GM12878 (cell line): ENCODE measurements around the gene SUGCT. TPM values are rescaled to one million over a fixed set of nuclear protein-coding genes. Genes with fewer than 3 reads are reported as not detected.

Experiments used
- ATAC-seq: fragments of 200-7000 bp; cut with Tn5 transposase; 3 replicates; pipeline ENCODE4 v1.9.1; 2020; ENCODE audit warnings: mild to moderate bottlenecking, moderate library complexity
- BruUV-seq: library from RNA; stranded (reverse); fragments of 400-500 nt; replicated peaks from 2 replicates; lab custom pipeline; 2021; lab: Mats Ljungman, UMichigan
- CTCF ChIA-PET: fragments of 300-600 bp; sonication (Branson Sonifier 250); formaldehyde crosslinking; extraction: SDS; loops from one replicate; lab custom pipeline; 2021; ENCODE audit warnings: inconsistent platforms; lab: Yijun Ruan, JAX
- POLR2A ChIA-PET: fragments of 350-600 bp; formaldehyde crosslinking; extraction: SDS; loops from one replicate; lab custom pipeline; 2021; ENCODE audit warnings: inconsistent platforms; lab: Charles Lee
- RAD21 ChIA-PET: fragments of 300-600 bp; sonication (Branson Sonifier 250); formaldehyde crosslinking; loops from one replicate; lab custom pipeline; 2023; ENCODE audit warnings: antibody characterized with exemption; ENCODE audit not compliant: unreplicated experiment; lab: Charles Lee
- SMC1A ChIA-PET: fragments of 300-600 bp; sonication (Branson Sonifier 250); formaldehyde crosslinking; loops from one replicate; lab custom pipeline; 2023; ENCODE audit not compliant: unreplicated experiment, uncharacterized antibody; lab: Charles Lee
- DNase-seq: peaks from one replicate; pipeline ENCODE4 v3.0.0-alpha.2; 2011; ENCODE audit warnings: low read depth, low spot score
- FAIRE-seq: peaks from 3 replicates; lab custom pipeline; 2011; peaks lifted over from hg19 to GRCh38; lab: Jason Lieb, UNC
- H2AFZ ChIP-seq: 2 replicates; pipeline ENCODE4 v1.6.0; 2011; ENCODE audit warnings: low read depth, low read length, control low read depth; ENCODE audit not compliant: control insufficient read depth
- H3K27ac ChIP-seq: 2 replicates; pipeline ENCODE4 v1.5.1; 2011; ENCODE audit warnings: control low read depth; ENCODE audit not compliant: control insufficient read depth, insufficient read depth
- H3K27me3 ChIP-seq, 2 experiments: replicated peaks in 1 of 2; 2 replicates each; pipeline versions ENCODE4 v1.6.0 to v1.6.1; 2011; ENCODE audit warnings: low read length in 1 of 2; ENCODE audit not compliant: control insufficient read depth in 2 of 2, insufficient read depth in 2 of 2
- H3K36me3 ChIP-seq, 2 experiments: 2 replicates each; pipeline ENCODE4 v1.5.1; 2011; ENCODE audit warnings: low read length in 1 of 2; ENCODE audit not compliant: control insufficient read depth in 2 of 2, insufficient read depth in 2 of 2
- H3K4me1 ChIP-seq: 2 replicates; pipeline ENCODE4 v1.6.1; 2011; ENCODE audit warnings: mild to moderate bottlenecking, low read length, moderate library complexity, mixed read lengths; ENCODE audit not compliant: control insufficient read depth, insufficient read depth
- H3K4me2 ChIP-seq: 2 replicates; pipeline ENCODE4 v1.6.0; 2011; ENCODE audit warnings: control low read depth; ENCODE audit not compliant: control insufficient read depth, insufficient read depth
- H3K4me3 ChIP-seq: fragments of 200-600 bp; sonication (generic); 2 replicates; pipeline ENCODE4 v1.5.1; 2016
- H3K79me2 ChIP-seq: 2 replicates; pipeline ENCODE4 v1.6.0; 2011; ENCODE audit warnings: low read length; ENCODE audit not compliant: control insufficient read depth, insufficient read depth
- H3K9ac ChIP-seq: 2 replicates; pipeline ENCODE4 v1.8.0; 2011; ENCODE audit warnings: low read length, control low read depth, mixed read lengths; ENCODE audit not compliant: control insufficient read depth, insufficient read depth
- H3K9me3 ChIP-seq: replicated peaks from 3 replicates; pipeline ENCODE4 v1.5.1; 2011; ENCODE audit warnings: mild to moderate bottlenecking, low read length; ENCODE audit not compliant: control insufficient read depth, insufficient read depth
- H4K20me1 ChIP-seq: 2 replicates; pipeline ENCODE4 v1.6.0; 2011; ENCODE audit not compliant: control insufficient read depth, insufficient read depth
- BRCA1 ChIP-seq: IDR thresholded peaks from 2 replicates; pipeline ENCODE4 v1.6.1; 2011; ENCODE audit warnings: low read depth, low read length, improper control_type of control experiment
- GABPA ChIP-seq: IDR thresholded peaks from 2 replicates; pipeline ENCODE4 v1.6.1; 2014; ENCODE audit warnings: antibody characterized with exemption, low read depth, mild to moderate bottlenecking, inconsistent platforms
- HSF1 ChIP-seq: fragments of 150-350 bp; IDR thresholded peaks from 2 replicates; pipeline ENCODE4 v1.6.1; 2014; ENCODE audit warnings: mild to moderate bottlenecking, low read depth, low read length
- JUNB ChIP-seq: IDR thresholded peaks from 2 replicates; pipeline ENCODE4 v1.6.1; 2016; ENCODE audit warnings: antibody characterized with exemption, mild to moderate bottlenecking
- NR2C2 ChIP-seq: IDR thresholded peaks from 2 replicates; pipeline ENCODE4 v1.6.1; 2011; ENCODE audit warnings: borderline replicate concordance, low read depth; ENCODE audit not compliant: control insufficient read depth, insufficient read length
- PML ChIP-seq: IDR thresholded peaks from 2 replicates; pipeline ENCODE4 v1.6.1; 2012; ENCODE audit warnings: low read length, inconsistent platforms
- POLR2AphosphoS2 ChIP-seq: IDR thresholded peaks from 2 replicates; pipeline ENCODE4 v1.6.1; 2011; ENCODE audit warnings: low read depth, mild to moderate bottlenecking, low read length, improper control_type of control experiment, moderate library complexity
- RFX5 ChIP-seq: IDR thresholded peaks from 2 replicates; pipeline ENCODE4 v1.6.1; 2011; ENCODE audit warnings: low read depth, low read length, improper control_type of control experiment
- RUNX3 ChIP-seq: IDR thresholded peaks from 2 replicates; pipeline ENCODE4 v1.6.1; 2012; ENCODE audit warnings: low read length, inconsistent platforms
- SPI1 ChIP-seq: IDR thresholded peaks from 2 replicates; pipeline ENCODE4 v1.6.1; 2011; ENCODE audit warnings: low read depth, mild to moderate bottlenecking, low read length, moderate library complexity, borderline replicate concordance; ENCODE audit not compliant: insufficient read depth
- USF2 ChIP-seq: IDR thresholded peaks from 2 replicates; pipeline ENCODE4 v1.6.1; 2011; ENCODE audit warnings: low read depth, low read length, improper control_type of control experiment, borderline replicate concordance
- YY1 ChIP-seq: IDR thresholded peaks from 2 replicates; pipeline ENCODE4 v1.6.1; 2011; ENCODE audit warnings: low read depth, mild to moderate bottlenecking, low read length
- ZBED1 ChIP-seq: IDR thresholded peaks from 2 replicates; pipeline ENCODE4 v1.6.1; 2016; ENCODE audit warnings: borderline replicate concordance
- ZNF622 ChIP-seq: fragments of 450-650 bp; IDR thresholded peaks from 2 replicates; pipeline ENCODE4 v1.6.1; 2017; ENCODE audit warnings: mild to moderate bottlenecking, inconsistent platforms
- ZNF687 ChIP-seq: fragments of 450-650 bp; IDR thresholded peaks from 2 replicates; pipeline ENCODE4 v1.6.1; 2017; ENCODE audit warnings: mild to moderate bottlenecking, moderate library complexity
- WGBS: methylation state at CpG from one replicate; pipeline ENCODE4 v1.1.6; 2016; ENCODE audit warnings: low lambda C conversion rate; ENCODE audit not compliant: insufficient replicate concordance, insufficient coverage; ENCODE audit errors: missing lambda C conversion rate; 5-methylcytosine and 5-hydroxymethylcytosine counted together
- in situ Hi-C: fragments of 300-500 bp; cut with MboI; formaldehyde crosslinking; loops from 9 replicates; pipeline ENCODE4 v1.14.3; 2018; ENCODE audit warnings: mixed read lengths
- intact Hi-C: fragments of 100-400 bp; cut with micrococcal nuclease; formaldehyde crosslinking; loops from one replicate; pipeline ENCODE4 v1.14.2; 2022; ENCODE audit not compliant: unreplicated experiment
- polyA plus RNA-seq, 11 experiments: library from polyadenylated mRNA; depleted of rRNA in 4 of 11; unstranded in 6 of 11; stranded (reverse) in 5 of 11; fragments of >200 nt; fragmentation: Nextera tagmentation in 4 of 11; fragmentation: Illumina TruSeq in 1 of 11; extraction: Ambion mirVana in 4 of 11; extraction: Trizol in 1 of 11; gene quantifications; 1 replicate in 1 of 11; 2 replicates in 10 of 11; pipeline versions ENCODE4 v1.2.1 to v1.2.3, GENCODE V29; 2011 to 2016; ENCODE audit warnings: inconsistent platforms in 2 of 11, missing spikeins in 2 of 11, low read depth in 1 of 11
- total RNA-seq, 4 experiments: library from RNA; depleted of rRNA in 3 of 4; stranded (reverse); fragments of >200 nt in 3 of 4; fragmentation: Illumina TruSeq in 1 of 4; extraction: Trizol in 1 of 4; gene quantifications; 2 replicates each; pipeline versions ENCODE4 v1.2.1 to v1.2.3, GENCODE V29; 2013 to 2021
- TF ChIP-seq, protein P1 (sequence below): fragments of 450-650 bp; IDR thresholded peaks from 2 replicates; pipeline ENCODE4 v1.6.1; 2016; ENCODE audit warnings: mild to moderate bottlenecking

Gene SUGCT
- total and polyA plus RNA-seq, 10 of the 15 experiments (the other 5 are each of a cell fraction or from before 2014, with no cell fraction given), result 0.08 to 1.2 (median 0.67) TPM; not detected in 1

- TF ChIP-seq GABPA (no peak), ZNF622 (no peak), NR2C2 (no peak)
- TF ChIP-seq, all 136 proteins: peak for 0
Measured at GRCh38 chr7:40403703-40404476, 269.1 kb downstream of the SUGCT start (continued).

DNA sequence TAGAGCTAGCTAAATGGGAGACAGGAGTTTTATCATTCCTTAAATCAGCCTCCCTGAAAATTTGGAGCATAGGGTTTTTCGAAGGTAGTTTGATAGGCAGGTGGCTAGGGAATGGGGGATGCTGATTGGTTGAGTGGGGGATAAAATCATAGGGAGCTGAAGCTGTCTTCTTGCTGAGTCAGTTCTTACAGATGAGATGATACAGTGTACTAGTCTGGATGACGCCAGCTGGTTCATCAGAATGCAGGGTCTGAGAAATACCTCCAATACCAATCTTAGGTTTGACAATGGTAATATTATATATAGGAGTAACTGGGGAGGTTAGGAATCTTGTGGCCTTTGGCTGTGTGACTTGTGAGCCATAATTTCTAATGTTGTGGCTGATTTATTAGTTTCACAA, 271.2 kb downstream of the SUGCT start:
- CTCF ChIA-PET, result no interaction called here
- no peak overlapping the region for H3K4me3 ChIP-seq
- H2AFZ ChIP-seq, result no peak overlapping the region
- no peak overlapping the region for H3K9ac ChIP-seq
- H4K20me1 ChIP-seq, result no peaks in the 10 kb centered on the region
- H3K27ac ChIP-seq, result no peak overlapping the region
- ATAC-seq (no peak), FAIRE-seq (no peak), DNase-seq (no peak)
- SMC1A ChIA-PET, result no interaction called here
- no peaks in the 10 kb centered on the region for H3K27me3 ChIP-seq
- in situ Hi-C loops (no loop called here), intact Hi-C loops (no loop called here)
- H3K9me3 ChIP-seq, result no peaks in the 10 kb centered on the region
- POLR2A ChIA-PET, result no interaction called here
- WGBS, result 0% methylated on average over 2 of the region's 2 CpGs
- no peak overlapping the region for H3K4me2 ChIP-seq
- RAD21 ChIA-PET, result no interaction called here
- H3K4me1 ChIP-seq, result no peaks in the 10 kb centered on the region
- no peaks in the 10 kb centered on the region for H3K36me3 ChIP-seq
- H3K79me2 ChIP-seq, result no peaks in the 10 kb centered on the region
- no TSS peak for BruUV-seq
- TF ChIP-seq ZNF687, result no peak
- no peak for TF ChIP-seq SPI1
- TF ChIP-seq ZBED1, result no peak
- TF ChIP-seq BRCA1, result no peak
- TF ChIP-seq PML, result no peak
- no peak for TF ChIP-seq JUNB
- TF ChIP-seq YY1, result no peak
- no peak for TF ChIP-seq USF2
- TF ChIP-seq, protein P1, sequence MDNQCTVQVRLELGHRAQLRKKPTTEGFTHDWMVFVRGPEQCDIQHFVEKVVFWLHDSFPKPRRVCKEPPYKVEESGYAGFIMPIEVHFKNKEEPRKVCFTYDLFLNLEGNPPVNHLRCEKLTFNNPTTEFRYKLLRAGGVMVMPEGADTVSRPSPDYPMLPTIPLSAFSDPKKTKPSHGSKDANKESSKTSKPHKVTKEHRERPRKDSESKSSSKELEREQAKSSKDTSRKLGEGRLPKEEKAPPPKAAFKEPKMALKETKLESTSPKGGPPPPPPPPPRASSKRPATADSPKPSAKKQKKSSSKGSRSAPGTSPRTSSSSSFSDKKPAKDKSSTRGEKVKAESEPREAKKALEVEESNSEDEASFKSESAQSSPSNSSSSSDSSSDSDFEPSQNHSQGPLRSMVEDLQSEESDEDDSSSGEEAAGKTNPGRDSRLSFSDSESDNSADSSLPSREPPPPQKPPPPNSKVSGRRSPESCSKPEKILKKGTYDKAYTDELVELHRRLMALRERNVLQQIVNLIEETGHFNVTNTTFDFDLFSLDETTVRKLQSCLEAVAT, result no peak
- TF ChIP-seq POLR2AphosphoS2, result no peak
- no peak for TF ChIP-seq RUNX3
- TF ChIP-seq HSF1, result no peak
- TF ChIP-seq RFX5, result no peak
